Activated effector memory CD4-positive, alpha-beta T cell treated with Interleukin-2 at 50 U/mL for 16 hours (primary cell): ENCODE data around the gene NOPCHAP1.

Source experiments
- DNase-seq: peaks from one replicate; pipeline ENCODE4 v3.0.0-alpha.2; 2020

NOPCHAP1 gene

GRCh38 chr12:105025890-105026289, 39.8 kb downstream of the NOPCHAP1 start:
- DNase-seq = no peak

- no peak for DNase-seq
Measured at GRCh38 chr12:105026411-105026810, 40.3 kb downstream of the NOPCHAP1 start.

GRCh38 chr12:105030820-105031807, 45.0 kb downstream of the NOPCHAP1 start:
- DNase-seq = no peak

GRCh38 chr12:105032703-105033357, 46.7 kb downstream of the NOPCHAP1 start:
- no peak for DNase-seq

- no peak for DNase-seq
Measured at GRCh38 chr12:105033851-105034250, 47.7 kb downstream of the NOPCHAP1 start.
